K562 (cell line): ENCODE measurements around the gene ERBB3. TPM values are rescaled to one million over a fixed set of nuclear protein-coding genes. Genes with fewer than 3 reads are reported as not detected.
A peak's percentile ranks its signal among the peaks of the same experiment; 100 is the strongest.

Experiments
- BRD9 ChIP-seq: fragments of 450-650 bp; IDR thresholded peaks from 2 replicates; pipeline ENCODE4 v1.6.1; 2018; ENCODE audit warnings: low read depth; ENCODE audit not compliant: partially characterized antibody
- ERF ChIP-seq: fragments of 450-650 bp; formaldehyde crosslinking; IDR thresholded peaks from 2 replicates; pipeline ENCODE4 v1.4.0; 2020; ENCODE audit warnings: mild to moderate bottlenecking, mixed read lengths
- ESRRB ChIP-seq: fragments of 250-450 bp; sonication (Bioruptor Pico); IDR thresholded peaks from 2 replicates; pipeline ENCODE4 v1.5.0; 2020; ENCODE audit warnings: mild to moderate bottlenecking, moderate library complexity, borderline replicate concordance
- ETV1 ChIP-seq: fragments of 450-650 bp; conservative IDR thresholded peaks from 2 replicates; pipeline ENCODE4 v1.6.1; 2016; ENCODE audit warnings: missing genetic modification characterization, control low read depth, low read depth, missing compliant biosample characterization
- FIP1L1 ChIP-seq: fragments of 200-400 bp; formaldehyde crosslinking; IDR thresholded peaks from 2 replicates; pipeline ENCODE4 v1.6.1; 2018; ENCODE audit warnings: mild to moderate bottlenecking, low read depth, low read length; ENCODE audit not compliant: poor library complexity, severe bottlenecking
- GATAD2B ChIP-seq: fragments of 450-650 bp; IDR thresholded peaks from 2 replicates; pipeline ENCODE4 v1.6.1; 2017; ENCODE audit warnings: mild to moderate bottlenecking, borderline replicate concordance
- GTF2B ChIP-seq: IDR thresholded peaks from 2 replicates; pipeline ENCODE4 v1.6.1; 2011; ENCODE audit not compliant: insufficient read length; ENCODE audit errors: extremely low read depth
- HLTF ChIP-seq: fragments of 450-650 bp; IDR thresholded peaks from 2 replicates; pipeline ENCODE4 v1.6.1; 2016
- HOXB6 ChIP-seq: fragments of 250-450 bp; sonication (Bioruptor Pico); IDR thresholded peaks from 2 replicates; pipeline ENCODE4 v1.5.1; 2022; ENCODE audit warnings: mild to moderate bottlenecking, borderline replicate concordance
- JUN ChIP-seq, 2 experiments: sonication (generic) in 1 of 2; formaldehyde crosslinking in 1 of 2; IDR thresholded peaks; 2 replicates each; pipeline versions ENCODE4 v1.6.1 to v1.8.0; 2012 to 2022; ENCODE audit warnings: borderline replicate concordance in 2 of 2, mild to moderate bottlenecking in 2 of 2, improper control_type of control experiment in 1 of 2, low read depth in 1 of 2, low read length in 1 of 2, missing genetic modification reagents in 1 of 2
- KHSRP ChIP-seq: fragments of 450-650 bp; IDR thresholded peaks from 2 replicates; pipeline ENCODE4 v1.6.1; 2017
- NCOA2 ChIP-seq, 2 experiments: fragments of 450-650 bp; IDR thresholded peaks; 2 replicates each; pipeline ENCODE4 v1.6.1; 2018; ENCODE audit warnings: mild to moderate bottlenecking in 2 of 2, moderate library complexity in 1 of 2; ENCODE audit not compliant: partially characterized antibody in 2 of 2
- NR3C1 ChIP-seq: sonication (generic); formaldehyde crosslinking; IDR thresholded peaks from 2 replicates; pipeline ENCODE4 v1.8.1; 2022; ENCODE audit warnings: missing genetic modification reagents
- NR4A1 ChIP-seq, 2 experiments: fragments of 250-450 bp in 1 of 2; fragments of 450-650 bp in 1 of 2; sonication (Bioruptor Pico) in 1 of 2; IDR thresholded peaks; 2 replicates each; pipeline versions ENCODE4 v1.4.0 to v1.6.1; 2016 to 2020; ENCODE audit warnings: mild to moderate bottlenecking in 2 of 2, missing compliant biosample characterization in 1 of 2, missing genetic modification characterization in 1 of 2, moderate library complexity in 1 of 2
- PREB ChIP-seq: sonication (generic); formaldehyde crosslinking; IDR thresholded peaks from 2 replicates; pipeline ENCODE4 v1.8.1; 2023; ENCODE audit warnings: mild to moderate bottlenecking, missing genetic modification reagents
- RAD21 ChIP-seq, 2 experiments: fragments of 250-450 bp in 1 of 2; fragments of 450-650 bp in 1 of 2; sonication (Bioruptor Pico) in 1 of 2; formaldehyde crosslinking in 1 of 2; IDR thresholded peaks in 1 of 2; conservative IDR thresholded peaks in 1 of 2; 2 replicates each; pipeline versions ENCODE4 v1.4.0 to v1.8.0; 2020 to 2022; ENCODE audit warnings: mild to moderate bottlenecking in 2 of 2, moderate library complexity in 1 of 2
- SIN3A ChIP-seq, 2 experiments: fragments of 150-350 bp in 1 of 2; IDR thresholded peaks; 2 replicates each; pipeline ENCODE4 v1.6.1; 2011 to 2016; ENCODE audit warnings: borderline replicate concordance in 2 of 2, low read depth in 2 of 2, low read length in 2 of 2, mild to moderate bottlenecking in 2 of 2, moderate library complexity in 2 of 2; ENCODE audit not compliant: control insufficient read depth in 1 of 2
- STAG1 ChIP-seq: sonication (generic); formaldehyde crosslinking; IDR thresholded peaks from 2 replicates; pipeline ENCODE4 v1.5.0; 2020; ENCODE audit warnings: missing genetic modification reagents, borderline replicate concordance
- TBP ChIP-seq: optimal IDR thresholded peaks from 2 replicates; pipeline ENCODE3; 2011; ENCODE audit warnings: low read depth, low read length, improper control_type of control experiment
- ZFP1 ChIP-seq: fragments of 450-650 bp; formaldehyde crosslinking; IDR thresholded peaks from 2 replicates; pipeline ENCODE4 v1.4.0; 2020; ENCODE audit warnings: mild to moderate bottlenecking, mixed read lengths
- ZNF184 ChIP-seq: sonication (generic); formaldehyde crosslinking; IDR thresholded peaks from 2 replicates; pipeline ENCODE4 v1.5.0; 2020; ENCODE audit warnings: missing genetic modification reagents
- ZNF277 ChIP-seq: fragments of 250-450 bp; sonication (Bioruptor Pico); IDR thresholded peaks from 2 replicates; pipeline ENCODE4 v1.8.0; 2022; ENCODE audit warnings: inconsistent platforms, mild to moderate bottlenecking, moderate library complexity, borderline replicate concordance
- ZNF586 ChIP-seq: fragments of 450-650 bp; formaldehyde crosslinking; conservative IDR thresholded peaks from 2 replicates; pipeline ENCODE4 v1.4.0; 2020; ENCODE audit warnings: mild to moderate bottlenecking, moderate library complexity
- ZNF77 ChIP-seq: fragments of 250-450 bp; sonication (Bioruptor Pico); IDR thresholded peaks from 2 replicates; pipeline ENCODE4 v1.5.0; 2020
- polyA plus RNA-seq, 8 experiments: library from polyadenylated mRNA; depleted of rRNA in 4 of 8; stranded (reverse) in 5 of 8; unstranded in 3 of 8; fragments of >200 nt; fragmentation: Nextera tagmentation in 2 of 8; fragmentation: Illumina TruSeq in 1 of 8; extraction: Ambion mirVana in 2 of 8; extraction: Trizol in 1 of 8; gene quantifications; 2 replicates each; pipeline versions ENCODE4 v1.2.1 to v1.2.3, GENCODE V29; 2011 to 2014; ENCODE audit warnings: inconsistent platforms in 1 of 8, missing spikeins in 1 of 8
- total RNA-seq, 7 experiments: library from RNA; depleted of rRNA in 6 of 7; stranded (reverse); fragments of >200 nt in 6 of 7; fragmentation: Illumina TruSeq in 2 of 7; extraction: Trizol in 2 of 7; gene quantifications; 2 replicates each; pipeline versions ENCODE4 v1.2.1 to v1.2.3, GENCODE V29; 2011 to 2021; ENCODE audit warnings: low replicate concordance in 1 of 7

ERBB3 gene
- total and polyA plus RNA-seq, 9 of the 15 experiments (the other 6 are each of a cell fraction or from before 2014, with no cell fraction given), result 1.5 to 5.4 (median 3.8) TPM

GRCh38 chr12:56117778-56118687, 38.1 kb downstream of the ERBB3 start, which contains the start of gene ZC3H10 (continued):
- TF ChIP-seq ZNF277 (no peak), KHSRP (peak; percentile 84), FIP1L1 (peak; percentile 99), ESRRB (CRISPR knock-in tag) (no peak), NR3C1 (CRISPR knock-in tag) (no peak), HOXB6 (0 out of 2 replicates have a peak, but pooled peaks have one; percentile 46), ERF (peak; percentile 99), ZNF586 (CRISPR knock-in tag) (0 out of 2 replicates have a peak, but pooled peaks have one; percentile 13), ZFP1 (CRISPR knock-in tag) (no peak), GATAD2B (no peak; the same call in 1 of the 2 replicates), SIN3A (IDR thresholded peaks at IDR 0.05; ENCODE audit: borderline replicate concordance in 2 of 2, control insufficient read depth in 1 of 2, low read depth in 2 of 2, low read length in 2 of 2) (peak; percentile 82 to 95; a peak in 3 of 4 replicates), JUN (IDR thresholded peaks at IDR 0.05; ENCODE audit: borderline replicate concordance, low read depth, low read length) (peak; percentile 61; the same call in 1 of the 2 replicates), JUN (CRISPR knock-in tag; IDR thresholded peaks at IDR 0.05; ENCODE audit: borderline replicate concordance) (no peak; the same call in 1 of the 2 replicates), HLTF (0 out of 2 replicates have a peak, but pooled peaks have one; percentile 22), ZNF77 (CRISPR knock-in tag) (no peak), ETV1 (tag) (peak; percentile 97), PREB (peak; percentile 94; the same call in 1 of the 2 replicates), RAD21 (CRISPR knock-in tag; conservative IDR thresholded peaks at IDR 0.05 in 1 of 2, IDR thresholded peaks at IDR 0.05 in 1 of 2) (peak; percentile 14 to 44; a peak in 3 of 4 replicates), TBP (no peak), GTF2B (peak; percentile 44), NR4A1 (CRISPR knock-in tag; IDR thresholded peaks at IDR 0.05) (0 out of 2 replicates have a peak, but pooled peaks have one; percentile 23), NR4A1 (tag; IDR thresholded peaks at IDR 0.05) (no peak), BRD9 (peak; percentile 55), NCOA2 (IDR thresholded peaks at IDR 0.05; ENCODE audit: partially characterized antibody in 2 of 2) (no peak), STAG1 (CRISPR knock-in tag) (peak; percentile 47), ZNF184 (no peak)
